PFSK-1 (cell line): ENCODE measurements around the gene HEXIM1.

ENCODE experiments used
- POLR2AphosphoS5 ChIP-seq: IDR thresholded peaks from 2 replicates; pipeline ENCODE4 v1.6.1; 2012; ENCODE audit warnings: low read depth, mild to moderate bottlenecking, control low read depth, low read length, moderate library complexity
- SIN3A ChIP-seq: IDR thresholded peaks from 2 replicates; pipeline ENCODE4 v1.6.1; 2012; ENCODE audit warnings: mild to moderate bottlenecking, low read length, moderate library complexity, borderline replicate concordance; ENCODE audit not compliant: insufficient read depth
- TF ChIP-seq, protein P1 (sequence below), 2 experiments: IDR thresholded peaks; 2 replicates each; pipeline versions ENCODE4 v1.6.1 to v1.8.0; 2011 to 2012; ENCODE audit warnings: low read depth in 2 of 2, low read length in 2 of 2, control low read depth in 1 of 2, inconsistent platforms in 1 of 2, mild to moderate bottlenecking in 1 of 2, moderate library complexity in 1 of 2; ENCODE audit not compliant: insufficient read depth in 1 of 2

DNA sequence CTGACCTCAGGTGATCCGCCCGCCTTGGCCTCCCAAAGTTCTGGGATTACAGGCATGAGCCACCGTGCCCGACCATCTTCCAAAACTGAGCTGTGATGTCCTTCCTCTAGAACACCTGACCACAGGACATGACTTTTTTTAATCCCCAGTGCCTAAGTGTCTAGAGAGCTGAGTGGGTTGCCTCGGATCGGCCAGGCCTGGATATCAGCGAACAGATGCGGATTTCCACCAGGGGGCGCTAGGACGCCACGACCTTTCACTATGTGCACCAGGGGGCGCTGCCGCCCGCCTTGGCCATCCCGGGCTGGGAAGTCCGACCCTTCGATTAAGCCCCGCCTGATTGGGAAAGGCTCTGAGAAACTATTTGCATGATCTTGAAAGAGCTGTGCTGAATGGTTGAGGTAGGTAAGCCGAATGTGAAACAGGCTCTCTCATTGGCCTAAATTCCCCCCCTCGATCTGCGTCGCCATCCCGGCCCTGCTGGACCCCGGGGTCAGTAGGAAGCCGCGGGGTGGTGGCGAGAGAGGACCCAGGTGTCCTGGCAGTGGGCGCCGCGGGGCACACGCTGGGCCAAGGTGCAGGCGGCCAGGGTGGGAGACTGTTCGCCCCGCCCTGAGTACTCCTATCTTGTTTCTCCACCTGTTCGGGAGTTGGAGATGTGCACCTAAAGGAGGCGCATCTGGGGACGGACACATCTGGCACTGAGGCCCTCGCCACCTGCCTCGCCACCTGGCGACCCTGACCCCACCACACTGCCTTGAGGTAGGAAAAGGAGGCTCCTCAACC, 12.9 kb upstream of the HEXIM1 start, which contains the start of gene ACBD4:
- TF ChIP-seq POLR2AphosphoS5 (peak; percentile 78), SIN3A (no peak)
- TF ChIP-seq, protein P1, sequence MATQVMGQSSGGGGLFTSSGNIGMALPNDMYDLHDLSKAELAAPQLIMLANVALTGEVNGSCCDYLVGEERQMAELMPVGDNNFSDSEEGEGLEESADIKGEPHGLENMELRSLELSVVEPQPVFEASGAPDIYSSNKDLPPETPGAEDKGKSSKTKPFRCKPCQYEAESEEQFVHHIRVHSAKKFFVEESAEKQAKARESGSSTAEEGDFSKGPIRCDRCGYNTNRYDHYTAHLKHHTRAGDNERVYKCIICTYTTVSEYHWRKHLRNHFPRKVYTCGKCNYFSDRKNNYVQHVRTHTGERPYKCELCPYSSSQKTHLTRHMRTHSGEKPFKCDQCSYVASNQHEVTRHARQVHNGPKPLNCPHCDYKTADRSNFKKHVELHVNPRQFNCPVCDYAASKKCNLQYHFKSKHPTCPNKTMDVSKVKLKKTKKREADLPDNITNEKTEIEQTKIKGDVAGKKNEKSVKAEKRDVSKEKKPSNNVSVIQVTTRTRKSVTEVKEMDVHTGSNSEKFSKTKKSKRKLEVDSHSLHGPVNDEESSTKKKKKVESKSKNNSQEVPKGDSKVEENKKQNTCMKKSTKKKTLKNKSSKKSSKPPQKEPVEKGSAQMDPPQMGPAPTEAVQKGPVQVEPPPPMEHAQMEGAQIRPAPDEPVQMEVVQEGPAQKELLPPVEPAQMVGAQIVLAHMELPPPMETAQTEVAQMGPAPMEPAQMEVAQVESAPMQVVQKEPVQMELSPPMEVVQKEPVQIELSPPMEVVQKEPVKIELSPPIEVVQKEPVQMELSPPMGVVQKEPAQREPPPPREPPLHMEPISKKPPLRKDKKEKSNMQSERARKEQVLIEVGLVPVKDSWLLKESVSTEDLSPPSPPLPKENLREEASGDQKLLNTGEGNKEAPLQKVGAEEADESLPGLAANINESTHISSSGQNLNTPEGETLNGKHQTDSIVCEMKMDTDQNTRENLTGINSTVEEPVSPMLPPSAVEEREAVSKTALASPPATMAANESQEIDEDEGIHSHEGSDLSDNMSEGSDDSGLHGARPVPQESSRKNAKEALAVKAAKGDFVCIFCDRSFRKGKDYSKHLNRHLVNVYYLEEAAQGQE (IDR thresholded peaks at IDR 0.05; ENCODE audit: insufficient read depth in 1 of 2, low read depth in 2 of 2, low read length in 2 of 2), result no peak
